ENCODE results near the gene GPN2. TPM values are rescaled to one million over a fixed set of nuclear protein-coding genes. Genes with fewer than 3 reads are reported as not detected.

GPN2 gene
- polyA plus RNA-seq, 1 experiment = 28.7 TPM

GRCh38 chr1:26829184-26829911 is 60.7 kb downstream of the GPN2 start:
- Histone ChIP-seq H3K27ac (ENCODE audit: low read depth, low read length) (no peak overlapping the region), H3K4me3 (ENCODE audit: low read depth, low read length) (0 out of 2 replicates have a peak overlapping the region, but pooled peaks have one; percentile 22), H3K9me3 (ENCODE audit: control insufficient read depth, insufficient read depth, low read length) (no peaks in the 10 kb centered on the region), H3K27me3 (ENCODE audit: control insufficient read depth, insufficient read depth, low read length) (no peaks in the 10 kb centered on the region)
- DNase-seq (ENCODE audit: low read depth, low spot score) = no peak
- ChIA-PET CTCF (no interaction called here), POLR2A (interaction anchor here (0.6 kb wide), 1 partner anchor 173 kb away, joined by 3 read pairs; no protein-coding TSS in a partner anchor)
- no peak for TF ChIP-seq CTCF (IDR thresholded peaks at IDR 0.05; ENCODE audit: low read depth, low read length)

DNA sequence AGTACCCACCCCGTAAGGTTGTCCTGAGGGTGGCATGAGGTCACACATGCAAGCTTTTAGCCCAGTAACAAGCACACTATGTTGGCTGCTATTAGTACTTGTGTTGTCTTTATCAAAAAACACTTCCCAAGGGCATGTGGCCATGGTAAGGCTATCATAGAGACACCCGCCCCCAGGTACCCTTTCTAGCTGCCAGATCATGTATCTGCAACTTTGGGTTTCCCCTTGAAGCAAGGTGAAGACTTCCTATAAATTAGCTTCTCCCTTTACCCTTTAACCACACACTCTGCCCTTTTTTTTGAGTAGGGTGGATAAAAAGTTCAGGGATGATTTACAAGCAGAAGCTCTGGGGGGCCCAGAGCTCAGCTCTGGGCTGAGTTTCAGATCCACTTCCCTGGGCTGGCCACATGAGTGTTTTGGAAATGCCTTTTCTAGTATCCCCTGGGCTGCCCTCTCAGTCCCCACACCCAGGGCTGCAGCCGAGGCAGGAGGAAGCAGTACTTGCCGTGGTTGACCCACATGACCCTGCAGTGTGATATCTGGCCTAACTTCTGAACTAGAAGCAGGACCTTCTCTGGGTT is 61.6 kb downstream of the GPN2 start:
- DNase-seq (ENCODE audit: low read depth, low spot score) = no peak
- ChIA-PET POLR2A (no interaction called here), CTCF (no interaction called here)
- Histone ChIP-seq H3K9me3 (ENCODE audit: control insufficient read depth, insufficient read depth, low read length) (no peaks in the 10 kb centered on the region), H3K27ac (ENCODE audit: low read depth, low read length) (no peak overlapping the region), H3K27me3 (ENCODE audit: control insufficient read depth, insufficient read depth, low read length) (no peaks in the 10 kb centered on the region), H3K4me3 (ENCODE audit: low read depth, low read length) (peak overlapping the region; percentile 22)
- TF ChIP-seq CTCF (IDR thresholded peaks at IDR 0.05; ENCODE audit: low read depth, low read length) = no peak

GRCh38 chr1:26827663-26828062 is 62.4 kb downstream of the GPN2 start:
- no peak for TF ChIP-seq CTCF (IDR thresholded peaks at IDR 0.05; ENCODE audit: low read depth, low read length)
- no peaks in the 10 kb centered on the region for H3K27me3 ChIP-seq (ENCODE audit: control insufficient read depth, insufficient read depth, low read length)
- ChIA-PET CTCF (no interaction called here), POLR2A (no interaction called here)
- no peak overlapping the region for H3K27ac ChIP-seq (ENCODE audit: low read depth, low read length)
- DNase-seq (ENCODE audit: low read depth, low spot score) = no peak
- no peaks in the 10 kb centered on the region for H3K9me3 ChIP-seq (ENCODE audit: control insufficient read depth, insufficient read depth, low read length)
- H3K4me3 ChIP-seq (ENCODE audit: low read depth, low read length) = peak overlapping the region; percentile 75

DNA sequence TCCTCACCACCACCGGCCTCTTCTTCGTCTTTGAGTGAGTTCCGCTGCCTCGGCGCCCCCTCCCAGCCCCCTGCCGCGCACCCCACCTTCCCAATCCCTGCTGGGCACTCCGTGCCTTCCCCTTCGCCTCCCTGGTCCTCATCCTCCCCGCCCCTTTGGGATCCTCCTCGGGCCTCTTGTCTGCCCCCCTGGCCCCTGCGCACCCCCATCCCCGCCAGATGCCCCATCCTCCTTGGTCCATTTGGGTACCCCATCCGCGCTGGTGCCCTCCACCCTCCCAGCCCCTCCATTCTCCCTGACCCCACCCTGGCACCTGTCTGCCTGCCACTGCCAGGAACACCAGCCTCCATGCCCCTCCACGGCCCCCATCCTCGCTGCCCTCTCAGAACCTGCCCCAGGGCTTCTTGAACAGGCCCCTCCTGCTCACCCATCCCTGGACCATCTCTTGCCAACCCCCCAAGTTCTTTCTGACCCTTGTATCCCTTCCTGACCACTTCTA is 62.9 kb downstream of the GPN2 start:
- H3K27ac ChIP-seq (ENCODE audit: low read depth, low read length) = no peak overlapping the region
- TF ChIP-seq CTCF (IDR thresholded peaks at IDR 0.05; ENCODE audit: low read depth, low read length) = no peak
- POLR2A ChIA-PET = no interaction called here
- DNase-seq (ENCODE audit: low read depth, low spot score) = no peak
- H3K4me3 ChIP-seq (ENCODE audit: low read depth, low read length) = peak overlapping the region; percentile 75
- H3K27me3 ChIP-seq (ENCODE audit: control insufficient read depth, insufficient read depth, low read length) = no peaks in the 10 kb centered on the region
- CTCF ChIA-PET = no interaction called here
- no peaks in the 10 kb centered on the region for H3K9me3 ChIP-seq (ENCODE audit: control insufficient read depth, insufficient read depth, low read length)
